Measurements from ENCODE around the gene BYSL. TPM values are rescaled to one million over a fixed set of nuclear protein-coding genes. Genes with fewer than 3 reads are reported as not detected.

BYSL gene
- total RNA-seq, 1 donor from 2014 or later: 11.5 TPM

DNA sequence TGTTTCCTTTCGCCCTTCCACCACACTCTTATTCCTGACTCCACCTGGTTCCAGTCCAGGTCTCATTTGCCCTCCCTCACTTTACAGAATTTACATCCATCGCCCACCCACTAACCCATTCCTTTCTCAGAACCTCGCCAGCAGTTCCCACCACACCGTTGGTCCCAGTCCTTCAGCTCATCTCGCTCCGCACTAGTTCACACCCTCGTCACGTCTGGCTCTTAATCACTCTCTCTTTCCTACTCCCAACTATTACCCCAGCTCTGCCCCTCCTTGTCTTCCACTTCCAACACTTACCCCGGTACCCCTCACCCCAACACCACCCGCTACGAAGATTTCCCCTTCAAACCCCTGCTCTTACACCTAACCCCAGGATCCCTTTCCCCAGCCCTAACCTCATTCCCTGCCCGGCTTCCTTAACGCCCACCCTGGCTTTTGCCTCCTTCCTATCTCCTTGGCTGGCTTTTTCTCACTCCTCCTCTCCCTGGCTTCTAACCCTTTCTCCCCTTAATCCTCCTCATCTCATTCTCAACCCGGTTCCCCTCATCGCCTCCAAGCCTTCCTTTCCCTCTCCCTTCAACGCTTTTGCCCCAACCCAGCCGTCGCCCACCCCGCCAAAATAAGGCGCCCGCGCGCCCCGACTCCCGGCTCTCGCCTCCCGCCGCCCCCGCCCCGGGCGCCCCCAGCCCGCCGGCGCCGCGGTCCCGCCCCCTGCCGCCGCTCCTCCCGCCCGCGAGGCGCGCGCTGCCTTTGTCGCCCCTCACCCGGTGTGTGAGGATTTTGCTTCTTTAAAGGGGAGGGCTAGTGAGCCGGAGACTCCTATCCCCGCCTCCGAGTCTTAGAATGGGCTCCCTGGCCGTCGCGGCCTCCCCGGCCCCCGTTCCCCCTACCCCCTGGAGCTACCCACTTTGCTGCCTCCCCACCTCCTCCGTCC, 26.7 kb upstream of the BYSL start:
- peaks cover 39% of the 10 kb centered on the region for H3F3A ChIP-seq (ENCODE audit: low read depth)
- TF ChIP-seq EZH2 (IDR thresholded peaks at IDR 0.05) (no peak), EZH2phosphoT487 (IDR thresholded peaks at IDR 0.05) (no peak), CTCF (IDR thresholded peaks at IDR 0.05) (no peak)
- peak overlapping the region; percentile 98 for H3K4me2 ChIP-seq
- H4K20me1 ChIP-seq (ENCODE audit: low read depth): peaks cover 33% of the 10 kb centered on the region
- Mint-ChIP-seq H3K36me3 (no peaks in the 10 kb centered on the region), H3K4me3 (no peak overlapping the region), H3K4me1 (peaks cover 12% of the 10 kb centered on the region), H3K27ac (no peak overlapping the region), H3K9me3 (no peaks in the 10 kb centered on the region), H3K27me3 (ENCODE audit: insufficient read depth, low read depth) (no peaks in the 10 kb centered on the region)
- peak; percentile 46 for DNase-seq (ENCODE audit: low spot score)
- H3K79me2 ChIP-seq (ENCODE audit: low read depth): peaks cover 55% of the 10 kb centered on the region
- no peaks in the 10 kb centered on the region for H3K27me3 ChIP-seq
- peak overlapping the region; percentile 72 for H3K4me3 ChIP-seq
- peaks cover 38% of the 10 kb centered on the region for H3K4me1 ChIP-seq
- H3K36me3 ChIP-seq: no peaks in the 10 kb centered on the region
- peak overlapping the region; percentile 61 for H2AFZ ChIP-seq (replicated peaks)
- H3K9me3 ChIP-seq (ENCODE audit: low read depth): no peaks in the 10 kb centered on the region
- H3K27ac ChIP-seq: peak overlapping the region; percentile 93
- peak overlapping the region; percentile 64 for H3K9ac ChIP-seq

- Histone ChIP-seq H3K9ac (peak within 1 kb of the TSS; percentile 64), H3K9me3 (ENCODE audit: low read depth) (no peaks in the 10 kb centered on the region), H3K4me3 (peak within 1 kb of the TSS; percentile 72), H3K27me3 (no peaks in the 10 kb centered on the region), H2AFZ (replicated peaks) (peak within 1 kb of the TSS; percentile 70), H4K20me1 (ENCODE audit: low read depth) (peaks cover 33% of the 10 kb centered on the region), H3K27ac (peak within 1 kb of the TSS; percentile 93), H3K79me2 (ENCODE audit: low read depth) (peaks cover 46% of the 10 kb centered on the region), H3K4me2 (peak within 1 kb of the TSS; percentile 98), H3K36me3 (no peaks in the 10 kb centered on the region), H3F3A (ENCODE audit: low read depth) (peaks cover 38% of the 10 kb centered on the region), H3K4me1 (peaks cover 37% of the 10 kb centered on the region)
- H3K4me1 Mint-ChIP-seq: peaks cover 12% of the 10 kb centered on the region
- H3K4me3 Mint-ChIP-seq: no peak within 1 kb of the TSS
- no peaks in the 10 kb centered on the region for H3K27me3 Mint-ChIP-seq (ENCODE audit: insufficient read depth, low read depth)
- no peaks in the 10 kb centered on the region for H3K9me3 Mint-ChIP-seq
- no peaks in the 10 kb centered on the region for H3K36me3 Mint-ChIP-seq
- peak; percentile 5 for TF ChIP-seq CTCF (IDR thresholded peaks at IDR 0.05)
- no peak for TF ChIP-seq EZH2 (IDR thresholded peaks at IDR 0.05)
- H3K27ac Mint-ChIP-seq: peak within 1 kb of the TSS; percentile 86
- DNase-seq (ENCODE audit: low spot score): peak; percentile 98
Measured at GRCh38 chr6:41895300-41896233, 25.7 kb upstream of the BYSL start, which contains the start of gene USP49. Gene USP49 (minus strand): TSS chr6:41895375. CDS start chr6:41806983, 88,392 bp downstream.

- no peak for DNase-seq (ENCODE audit: low spot score)
- Histone ChIP-seq H3K27ac (peak overlapping the region; percentile 85), H2AFZ (replicated peaks) (peak overlapping the region; percentile 70), H3K4me1 (peaks cover 30% of the 10 kb centered on the region), H3F3A (ENCODE audit: low read depth) (peaks cover 38% of the 10 kb centered on the region), H3K9ac (peak overlapping the region; percentile 15), H4K20me1 (ENCODE audit: low read depth) (peaks cover 29% of the 10 kb centered on the region), H3K36me3 (no peaks in the 10 kb centered on the region), H3K9me3 (ENCODE audit: low read depth) (no peaks in the 10 kb centered on the region), H3K27me3 (no peaks in the 10 kb centered on the region), H3K4me2 (peak overlapping the region; percentile 79), H3K79me2 (ENCODE audit: low read depth) (peaks cover 39% of the 10 kb centered on the region), H3K4me3 (peak overlapping the region; percentile 72)
- H3K4me3 Mint-ChIP-seq: no peak overlapping the region
- TF ChIP-seq EZH2 (IDR thresholded peaks at IDR 0.05) (no peak), CTCF (IDR thresholded peaks at IDR 0.05) (no peak), EZH2phosphoT487 (IDR thresholded peaks at IDR 0.05) (no peak)
- H3K27ac Mint-ChIP-seq: peak overlapping the region; percentile 86
- no peaks in the 10 kb centered on the region for H3K9me3 Mint-ChIP-seq
- H3K4me1 Mint-ChIP-seq: peaks cover 12% of the 10 kb centered on the region
- H3K27me3 Mint-ChIP-seq (ENCODE audit: insufficient read depth, low read depth): no peaks in the 10 kb centered on the region
- H3K36me3 Mint-ChIP-seq: no peaks in the 10 kb centered on the region
Measured at GRCh38 chr6:41896281-41896680, 25.0 kb upstream of the BYSL start.
